ENCODE measurements around the gene NEDD8. TPM values are rescaled to one million over a fixed set of nuclear protein-coding genes. Genes with fewer than 3 reads are reported as not detected.

NEDD8 gene
- total and polyA plus RNA-seq, 5 donors: 167 to 302 (median 184) TPM

GRCh38 chr14:24263848-24264247 is 31.7 kb upstream of the NEDD8 start:
- WGBS: 73% methylated on average over 6 of the region's 6 CpGs
- ATAC-seq: no peak
- no peaks in the 10 kb centered on the region for H3K27me3 ChIP-seq (ENCODE audit: control insufficient read depth, insufficient read depth)
- intact Hi-C loops (cut with DNase I): no loop called here
- no peak for DNase-seq
- H3K4me3 ChIP-seq (ENCODE audit: low read length): no peak overlapping the region
- H3K9me3 ChIP-seq (ENCODE audit: control insufficient read depth, low read length): no peaks in the 10 kb centered on the region
- no peak overlapping the region for H3K27ac ChIP-seq (ENCODE audit: low read length)
- H3K4me1 ChIP-seq (ENCODE audit: control insufficient read depth, insufficient read depth, low read length): no peaks in the 10 kb centered on the region

GRCh38 chr14:24262821-24263733 is 30.9 kb upstream of the NEDD8 start, which contains the start of gene TGM1:
Gene TGM1, minus strand, starts transcription at chr14:24263177. Its CDS starts 825 bp downstream, at chr14:24262352.
- Histone ChIP-seq H3K27me3 (ENCODE audit: control insufficient read depth, insufficient read depth) (no peaks in the 10 kb centered on the region), H3K4me1 (ENCODE audit: control insufficient read depth, insufficient read depth, low read length) (no peaks in the 10 kb centered on the region), H3K27ac (ENCODE audit: low read length) (no peak within 1 kb of the TSS), H3K4me3 (ENCODE audit: low read length) (no peak within 1 kb of the TSS), H3K9me3 (ENCODE audit: control insufficient read depth, low read length) (no peaks in the 10 kb centered on the region)
- 85% methylated on average over 14 of the region's 14 CpGs for WGBS
- intact Hi-C loops (cut with DNase I): no loop called here
- DNase-seq: peak in 1 of 3 donors; percentile 38
- ATAC-seq: peak in 1 of 2 donors; percentile 5

- intact Hi-C loops (cut with DNase I): no loop called here
- Histone ChIP-seq H3K27me3 (ENCODE audit: control insufficient read depth, insufficient read depth) (no peaks in the 10 kb centered on the region), H3K9me3 (ENCODE audit: control insufficient read depth, low read length) (no peaks in the 10 kb centered on the region), H3K4me3 (ENCODE audit: low read length) (no peak overlapping the region), H3K27ac (ENCODE audit: low read length) (no peak overlapping the region), H3K4me1 (ENCODE audit: control insufficient read depth, insufficient read depth, low read length) (no peaks in the 10 kb centered on the region)
- 89% methylated on average over 19 of the region's 19 CpGs for WGBS
- DNase-seq (peak in 1 of 3 donors; percentile 44), ATAC-seq (no peak)
Observed at GRCh38 chr14:24261969-24262327, 29.8 kb upstream of the NEDD8 start.

GRCh38 chr14:24261256-24261968 is 29.2 kb upstream of the NEDD8 start:
- no peaks in the 10 kb centered on the region for H3K27me3 ChIP-seq (ENCODE audit: control insufficient read depth, insufficient read depth)
- ATAC-seq (no peak), DNase-seq (no peak)
- no peak overlapping the region for H3K27ac ChIP-seq (ENCODE audit: low read length)
- WGBS: 90% methylated on average over 20 of the region's 20 CpGs
- intact Hi-C loops (cut with DNase I): no loop called here
- H3K9me3 ChIP-seq (ENCODE audit: control insufficient read depth, low read length): no peaks in the 10 kb centered on the region
- no peak overlapping the region for H3K4me3 ChIP-seq (ENCODE audit: low read length)
- H3K4me1 ChIP-seq (ENCODE audit: control insufficient read depth, insufficient read depth, low read length): no peaks in the 10 kb centered on the region

GRCh38 chr14:24260780-24261157 is 28.6 kb upstream of the NEDD8 start:
- ATAC-seq: no peak
- Histone ChIP-seq H3K4me1 (ENCODE audit: control insufficient read depth, insufficient read depth, low read length) (no peaks in the 10 kb centered on the region), H3K9me3 (ENCODE audit: control insufficient read depth, low read length) (no peaks in the 10 kb centered on the region), H3K4me3 (ENCODE audit: low read length) (no peak overlapping the region), H3K27ac (ENCODE audit: low read length) (no peak overlapping the region), H3K27me3 (ENCODE audit: control insufficient read depth, insufficient read depth) (no peaks in the 10 kb centered on the region)
- WGBS: 78% methylated on average over 4 of the region's 4 CpGs
- intact Hi-C loops (cut with DNase I): no loop called here
- DNase-seq: no peak

GRCh38 chr14:24260026-24260779 is 28.0 kb upstream of the NEDD8 start:
- no peaks in the 10 kb centered on the region for H3K4me1 ChIP-seq (ENCODE audit: control insufficient read depth, insufficient read depth, low read length)
- 86% methylated on average over 16 of the region's 16 CpGs for WGBS
- no peak overlapping the region for H3K27ac ChIP-seq (ENCODE audit: low read length)
- no peak for DNase-seq
- no peaks in the 10 kb centered on the region for H3K9me3 ChIP-seq (ENCODE audit: control insufficient read depth, low read length)
- H3K4me3 ChIP-seq (ENCODE audit: low read length): no peak overlapping the region
- no peaks in the 10 kb centered on the region for H3K27me3 ChIP-seq (ENCODE audit: control insufficient read depth, insufficient read depth)
- intact Hi-C loops (cut with DNase I): no loop called here
- no peak for ATAC-seq

- peak in 1 of 2 donors; percentile 14 for ATAC-seq
- H3K4me1 ChIP-seq (ENCODE audit: control insufficient read depth, insufficient read depth, low read length): no peaks in the 10 kb centered on the region
- H3K27me3 ChIP-seq (ENCODE audit: control insufficient read depth, insufficient read depth): no peaks in the 10 kb centered on the region
- intact Hi-C loops (cut with DNase I): no loop called here
- no peak overlapping the region for H3K4me3 ChIP-seq (ENCODE audit: low read length)
- no peaks in the 10 kb centered on the region for H3K9me3 ChIP-seq (ENCODE audit: control insufficient read depth, low read length)
- H3K27ac ChIP-seq (ENCODE audit: low read length): no peak overlapping the region
- WGBS: 76% methylated on average over 16 of the region's 16 CpGs
- no peak for DNase-seq
Observed at GRCh38 chr14:24259282-24260025, 27.3 kb upstream of the NEDD8 start.

GRCh38 chr14:24258548-24259265 is 26.5 kb upstream of the NEDD8 start:
- ATAC-seq: no peak
- intact Hi-C loops (cut with DNase I): no loop called here
- H3K4me3 ChIP-seq (ENCODE audit: low read length): no peak overlapping the region
- DNase-seq: no peak
- H3K4me1 ChIP-seq (ENCODE audit: control insufficient read depth, insufficient read depth, low read length): no peaks in the 10 kb centered on the region
- no peaks in the 10 kb centered on the region for H3K27me3 ChIP-seq (ENCODE audit: control insufficient read depth, insufficient read depth)
- no peak overlapping the region for H3K27ac ChIP-seq (ENCODE audit: low read length)
- WGBS: 88% methylated on average over 18 of the region's 18 CpGs
- no peaks in the 10 kb centered on the region for H3K9me3 ChIP-seq (ENCODE audit: control insufficient read depth, low read length)

- intact Hi-C loops (cut with DNase I): no loop called here
- 78% methylated on average over 9 of the region's 9 CpGs for WGBS
Observed at GRCh38 chr14:24258119-24258518, 26.0 kb upstream of the NEDD8 start.

GRCh38 chr14:24256960-24257359 is 24.8 kb upstream of the NEDD8 start:
- H3K4me1 ChIP-seq (ENCODE audit: control insufficient read depth, insufficient read depth, low read length): no peaks in the 10 kb centered on the region
- no peaks in the 10 kb centered on the region for H3K27me3 ChIP-seq (ENCODE audit: control insufficient read depth, insufficient read depth)
- 63% methylated on average over 4 of the region's 4 CpGs for WGBS
- intact Hi-C loops (cut with DNase I): no loop called here
- no peaks in the 10 kb centered on the region for H3K9me3 ChIP-seq (ENCODE audit: control insufficient read depth, low read length)
- no peak overlapping the region for H3K27ac ChIP-seq (ENCODE audit: low read length)
- DNase-seq: no peak
- ATAC-seq: no peak
- H3K4me3 ChIP-seq (ENCODE audit: low read length): no peak overlapping the region

More at GRCh38 chr14:24258119-24258518, 26.0 kb upstream of the NEDD8 start:
- Histone ChIP-seq H3K27ac (ENCODE audit: low read length) (no peak overlapping the region), H3K27me3 (ENCODE audit: control insufficient read depth, insufficient read depth) (no peaks in the 10 kb centered on the region), H3K9me3 (ENCODE audit: control insufficient read depth, low read length) (no peaks in the 10 kb centered on the region), H3K4me3 (ENCODE audit: low read length) (no peak overlapping the region), H3K4me1 (ENCODE audit: control insufficient read depth, insufficient read depth, low read length) (no peaks in the 10 kb centered on the region)
- DNase-seq (no peak), ATAC-seq (no peak)

Data from right cardiac atrium (tissue), 5 donors.